Fibroblast of lung (primary cell): ENCODE results near the gene DNAH3. TPM values are rescaled to one million over a fixed set of nuclear protein-coding genes. Genes with fewer than 3 reads are reported as not detected.

ENCODE experiments used
- DNase-seq, 2 donors: peaks; one replicate each; pipeline versions ENCODE4 v3.0.0 to v3.0.0-alpha.2; 2010; ENCODE audit warnings: low read depth in 2 of 2
- H2AFZ ChIP-seq: 2 replicates; pipeline ENCODE4 v1.5.1; 2012; ENCODE audit warnings: low read length, control low read depth, inconsistent platforms
- H3K27ac ChIP-seq: 2 replicates; pipeline ENCODE4 v1.5.1; 2011; ENCODE audit warnings: low read length, control low read depth; ENCODE audit not compliant: insufficient read depth
- H3K27me3 ChIP-seq: 2 replicates; pipeline ENCODE4 v1.5.1; 2011; ENCODE audit warnings: mild to moderate bottlenecking, low read length; ENCODE audit not compliant: control insufficient read depth, insufficient read depth
- H3K36me3 ChIP-seq: 2 replicates; pipeline ENCODE4 v1.5.1; 2011; ENCODE audit warnings: low read length; ENCODE audit not compliant: control insufficient read depth, insufficient read depth
- H3K4me1 ChIP-seq: 2 replicates; pipeline ENCODE4 v1.5.1; 2011; ENCODE audit warnings: low read length; ENCODE audit not compliant: control insufficient read depth, insufficient read depth; ENCODE audit errors: extremely low read depth
- H3K4me2 ChIP-seq: 2 replicates; pipeline ENCODE4 v1.5.1; 2011; ENCODE audit warnings: low read length, control low read depth; ENCODE audit not compliant: insufficient read depth; ENCODE audit errors: extremely low read depth
- H3K4me3 ChIP-seq, 4 experiments: fragments of 200-600 bp in 1 of 4; sonication (generic) in 1 of 4; replicated peaks in 1 of 4; 2 replicates each; pipeline ENCODE4 v1.5.1; 2011 to 2016; ENCODE audit warnings: low read length in 4 of 4, low read depth in 3 of 4, mild to moderate bottlenecking in 3 of 4, control low read depth in 2 of 4, inconsistent platforms in 1 of 4, mixed read lengths in 1 of 4; ENCODE audit not compliant: insufficient read depth in 1 of 4; ENCODE audit errors: control extremely low read depth in 1 of 4
- H3K79me2 ChIP-seq: 2 replicates; pipeline ENCODE4 v1.5.1; 2012; ENCODE audit warnings: mild to moderate bottlenecking, low read length, inconsistent platforms; ENCODE audit not compliant: control insufficient read depth, insufficient read depth
- H3K9ac ChIP-seq: 2 replicates; pipeline ENCODE4 v1.5.1; 2011; ENCODE audit warnings: mild to moderate bottlenecking, low read length, control low read depth; ENCODE audit not compliant: insufficient read depth
- H3K9me3 ChIP-seq: 2 replicates; pipeline ENCODE4 v1.5.1; 2012; ENCODE audit warnings: low read depth, low read length; ENCODE audit not compliant: control insufficient read depth, insufficient read depth
- H4K20me1 ChIP-seq: 2 replicates; pipeline ENCODE4 v1.5.1; 2011; ENCODE audit warnings: low read length; ENCODE audit not compliant: control insufficient read depth, insufficient read depth; ENCODE audit errors: extremely low read depth
- EZH2 ChIP-seq: IDR thresholded peaks from 2 replicates; pipeline ENCODE4 v1.5.1; 2012; ENCODE audit warnings: low read length, control low read depth, mild to moderate bottlenecking; ENCODE audit errors: missing control alignments
- polyA plus RNA-seq, 2 donors: library from polyadenylated mRNA; depleted of rRNA in 1 of 2; stranded (reverse) in 1 of 2; unstranded in 1 of 2; fragments of >200 nt; gene quantifications; 2 replicates each; pipeline ENCODE4 v1.2.1, GENCODE V29; 2011 to 2012; ENCODE audit warnings: missing spikeins in 1 of 2
- total RNA-seq: library from RNA; depleted of rRNA; stranded (reverse); fragments of >200 nt; gene quantifications from 2 replicates; pipeline ENCODE4 v1.2.1, GENCODE V29; 2014
- TF ChIP-seq, protein P1 (sequence below), 2 donors: IDR thresholded peaks in 1 of 2; conservative IDR thresholded peaks in 1 of 2; 1 replicate in 1 of 2; 2 replicates in 1 of 2; pipeline ENCODE4 v1.5.1; 2011 to 2012; ENCODE audit warnings: low read length in 2 of 2, control low read depth in 1 of 2, inconsistent platforms in 1 of 2, low read depth in 1 of 2, mild to moderate bottlenecking in 1 of 2

Gene DNAH3
- total and polyA plus RNA-seq, 2 donors (not counting 1 experiment from before 2014, with no cell fraction given): not detected

DNA sequence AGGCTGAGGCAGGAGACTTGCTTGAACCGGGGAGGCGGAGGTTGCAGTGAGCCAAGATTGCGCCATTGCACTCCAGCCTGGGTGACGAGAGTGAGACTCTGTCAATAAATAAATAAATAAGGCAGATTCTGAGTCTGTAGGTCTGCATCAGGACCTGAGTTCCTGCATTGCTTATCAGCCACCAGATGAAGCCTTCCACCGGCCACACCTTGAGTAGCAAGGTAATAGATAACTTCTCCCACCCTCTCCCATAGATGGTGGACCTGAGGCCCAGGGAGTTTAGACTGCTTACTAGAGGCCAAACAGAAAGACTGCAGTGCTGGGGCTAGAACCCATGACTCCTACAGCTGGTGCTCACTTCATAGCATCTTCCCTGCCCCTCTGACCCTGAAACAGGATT is 38.7 kb upstream of the DNAH3 start:
- TF ChIP-seq EZH2: no peak
- TF ChIP-seq, protein P1, sequence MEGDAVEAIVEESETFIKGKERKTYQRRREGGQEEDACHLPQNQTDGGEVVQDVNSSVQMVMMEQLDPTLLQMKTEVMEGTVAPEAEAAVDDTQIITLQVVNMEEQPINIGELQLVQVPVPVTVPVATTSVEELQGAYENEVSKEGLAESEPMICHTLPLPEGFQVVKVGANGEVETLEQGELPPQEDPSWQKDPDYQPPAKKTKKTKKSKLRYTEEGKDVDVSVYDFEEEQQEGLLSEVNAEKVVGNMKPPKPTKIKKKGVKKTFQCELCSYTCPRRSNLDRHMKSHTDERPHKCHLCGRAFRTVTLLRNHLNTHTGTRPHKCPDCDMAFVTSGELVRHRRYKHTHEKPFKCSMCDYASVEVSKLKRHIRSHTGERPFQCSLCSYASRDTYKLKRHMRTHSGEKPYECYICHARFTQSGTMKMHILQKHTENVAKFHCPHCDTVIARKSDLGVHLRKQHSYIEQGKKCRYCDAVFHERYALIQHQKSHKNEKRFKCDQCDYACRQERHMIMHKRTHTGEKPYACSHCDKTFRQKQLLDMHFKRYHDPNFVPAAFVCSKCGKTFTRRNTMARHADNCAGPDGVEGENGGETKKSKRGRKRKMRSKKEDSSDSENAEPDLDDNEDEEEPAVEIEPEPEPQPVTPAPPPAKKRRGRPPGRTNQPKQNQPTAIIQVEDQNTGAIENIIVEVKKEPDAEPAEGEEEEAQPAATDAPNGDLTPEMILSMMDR (conservative IDR thresholded peaks at IDR 0.05 in 1 of 2, IDR thresholded peaks at IDR 0.05 in 1 of 2; ENCODE audit: low read depth in 1 of 2, low read length in 2 of 2): no peak
- Histone ChIP-seq H3K27ac (no peak overlapping the region), H4K20me1 (no peaks in the 10 kb centered on the region), H2AFZ (no peak overlapping the region), H3K9ac (no peak overlapping the region), H3K27me3 (peaks cover 1% of the 10 kb centered on the region), H3K36me3 (no peaks in the 10 kb centered on the region), H3K9me3 (no peaks in the 10 kb centered on the region), H3K4me3 (no peak overlapping the region), H3K79me2 (no peaks in the 10 kb centered on the region), H3K4me2 (no peak overlapping the region), H3K4me1 (peaks cover 3% of the 10 kb centered on the region)
- DNase-seq: no peak

DNA sequence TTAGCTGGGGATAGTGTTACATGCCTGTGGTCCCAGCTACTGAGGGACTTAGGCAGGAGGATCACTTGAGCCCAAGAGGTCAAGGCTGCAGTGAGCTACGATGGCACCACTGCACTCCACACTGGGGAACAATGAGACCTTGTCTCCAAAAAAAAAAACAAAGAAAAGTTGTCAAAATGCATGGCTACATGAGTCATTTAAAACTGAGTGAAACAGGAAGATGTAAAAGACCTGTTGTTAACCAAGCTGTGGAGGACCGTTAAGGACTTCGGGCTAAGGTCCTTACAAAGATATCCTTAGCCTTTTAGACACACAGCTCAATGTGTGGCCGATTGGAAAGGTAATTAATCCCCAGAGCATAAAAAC is 35.7 kb upstream of the DNAH3 start:
- Histone ChIP-seq H3K4me2 (no peak overlapping the region), H2AFZ (no peak overlapping the region), H3K36me3 (no peaks in the 10 kb centered on the region), H3K9ac (no peak overlapping the region), H3K9me3 (no peaks in the 10 kb centered on the region), H3K27ac (no peak overlapping the region), H4K20me1 (no peaks in the 10 kb centered on the region), H3K27me3 (no peaks in the 10 kb centered on the region), H3K4me1 (peaks cover 3% of the 10 kb centered on the region), H3K4me3 (no peak overlapping the region), H3K79me2 (no peaks in the 10 kb centered on the region)
- TF ChIP-seq, protein P1 (conservative IDR thresholded peaks at IDR 0.05 in 1 of 2, IDR thresholded peaks at IDR 0.05 in 1 of 2; ENCODE audit: low read depth in 1 of 2, low read length in 2 of 2): no peak
- TF ChIP-seq EZH2: no peak
- DNase-seq: no peak

DNA sequence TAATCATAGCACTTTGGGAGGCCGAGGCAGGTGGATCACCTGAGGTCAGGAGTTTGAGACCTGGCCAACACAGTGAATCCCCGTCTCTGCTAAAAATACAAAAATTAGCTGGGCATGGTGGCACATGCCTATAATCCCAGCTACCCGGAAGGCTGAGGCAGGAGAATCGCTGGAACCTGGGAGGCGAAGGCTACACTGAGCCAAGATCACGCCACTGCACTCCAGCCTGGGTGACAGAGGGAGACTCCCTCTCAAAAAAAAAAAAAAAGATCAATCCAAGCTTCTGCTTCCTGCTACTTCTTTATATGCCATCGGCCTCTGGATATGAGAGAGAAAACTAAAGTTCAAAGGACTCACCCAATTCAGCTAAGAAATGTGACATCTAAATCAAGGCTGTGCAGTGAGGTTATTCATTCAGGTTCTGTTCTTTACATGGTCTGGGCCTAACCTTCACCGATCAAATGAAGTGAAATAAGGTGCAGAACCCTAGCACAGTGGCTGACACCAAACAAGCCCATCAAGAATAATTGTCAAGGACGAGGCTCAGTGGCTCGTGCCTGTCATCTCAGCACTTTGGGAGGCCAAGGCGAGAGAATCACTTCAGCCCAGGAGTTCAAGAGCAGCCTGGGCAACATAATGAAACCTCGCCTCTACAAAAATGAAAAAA is 35.1 kb upstream of the DNAH3 start:
- Histone ChIP-seq H3K4me3 (no peak overlapping the region), H3K36me3 (no peaks in the 10 kb centered on the region), H3K27ac (no peak overlapping the region), H3K4me1 (peaks cover 3% of the 10 kb centered on the region), H3K4me2 (no peak overlapping the region), H3K79me2 (no peaks in the 10 kb centered on the region), H3K27me3 (no peaks in the 10 kb centered on the region), H4K20me1 (no peaks in the 10 kb centered on the region), H2AFZ (no peak overlapping the region), H3K9me3 (no peaks in the 10 kb centered on the region), H3K9ac (no peak overlapping the region)
- no peak for DNase-seq
- no peak for TF ChIP-seq EZH2
